Measurements from ENCODE around the gene IPO11. TPM values are rescaled to one million over a fixed set of nuclear protein-coding genes. Genes with fewer than 3 reads are reported as not detected.

Gene IPO11
- total RNA-seq, 6 experiments from 2014 or later = 33.4 to 43.3 (median 38.4) TPM

GRCh38 chr5:62374090-62374489, 38.5 kb upstream of the IPO11 start:
- TF ChIP-seq CTCF (IDR thresholded peaks at IDR 0.05) = no peak
- peaks cover 30% of the 10 kb centered on the region for H3K36me3 Mint-ChIP-seq (ENCODE audit: low read depth)

GRCh38 chr5:62375627-62376026, 36.9 kb upstream of the IPO11 start:
- no peak for DNase-seq
- Mint-ChIP-seq H3K27ac (0 out of 2 replicates have a peak overlapping the region, but pooled peaks have one; percentile 66), H3K4me3 (no peak overlapping the region), H3K36me3 (ENCODE audit: low read depth) (peaks cover 37% of the 10 kb centered on the region), H3K9me3 (no peaks in the 10 kb centered on the region), H3K27me3 (ENCODE audit: insufficient read depth) (no peaks in the 10 kb centered on the region), H3K4me1 (ENCODE audit: low read depth) (peaks cover 31% of the 10 kb centered on the region)
- no peak for TF ChIP-seq CTCF (IDR thresholded peaks at IDR 0.05)

More at GRCh38 chr5:62374090-62374489, 38.5 kb upstream of the IPO11 start:
- Mint-ChIP-seq H3K9me3 (no peaks in the 10 kb centered on the region), H3K4me3 (no peak overlapping the region), H3K4me1 (ENCODE audit: low read depth) (peaks cover 35% of the 10 kb centered on the region), H3K27ac (no peak overlapping the region), H3K27me3 (ENCODE audit: insufficient read depth) (no peaks in the 10 kb centered on the region)
- no peak for DNase-seq

- DNase-seq = peak; percentile 5
- Mint-ChIP-seq H3K9me3 (no peaks in the 10 kb centered on the region), H3K4me3 (no peak overlapping the region), H3K4me1 (ENCODE audit: low read depth) (peaks cover 27% of the 10 kb centered on the region), H3K27me3 (ENCODE audit: insufficient read depth) (no peaks in the 10 kb centered on the region), H3K27ac (peak overlapping the region; percentile 66; the same call in 1 of the 2 replicates), H3K36me3 (ENCODE audit: low read depth) (peaks cover 38% of the 10 kb centered on the region)
- no peak for TF ChIP-seq CTCF (IDR thresholded peaks at IDR 0.05)
These were observed 36.5 kb upstream of the IPO11 start for GRCh38 chr5:62376064-62376463.

GRCh38 chr5:62385131-62385530, 27.4 kb upstream of the IPO11 start:
- peaks cover 10% of the 10 kb centered on the region for H3K4me1 Mint-ChIP-seq (ENCODE audit: low read depth)
- H3K9me3 Mint-ChIP-seq = no peaks in the 10 kb centered on the region
- H3K36me3 Mint-ChIP-seq (ENCODE audit: low read depth) = peaks cover 20% of the 10 kb centered on the region
- H3K27ac Mint-ChIP-seq = peak overlapping the region; percentile 31; the same call in 1 of the 2 replicates
- H3K27me3 Mint-ChIP-seq (ENCODE audit: insufficient read depth) = no peaks in the 10 kb centered on the region
- no peak for TF ChIP-seq CTCF (IDR thresholded peaks at IDR 0.05)
- no peak overlapping the region for H3K4me3 Mint-ChIP-seq
- no peak for DNase-seq

- H3K9me3 Mint-ChIP-seq = no peaks in the 10 kb centered on the region
- H3K27ac Mint-ChIP-seq = peak overlapping the region; percentile 31; the same call in 1 of the 2 replicates
- no peak overlapping the region for H3K4me3 Mint-ChIP-seq
- no peak for DNase-seq
- peaks cover 10% of the 10 kb centered on the region for H3K4me1 Mint-ChIP-seq (ENCODE audit: low read depth)
- no peak for TF ChIP-seq CTCF (IDR thresholded peaks at IDR 0.05)
- H3K27me3 Mint-ChIP-seq (ENCODE audit: insufficient read depth) = no peaks in the 10 kb centered on the region
- H3K36me3 Mint-ChIP-seq (ENCODE audit: low read depth) = peaks cover 14% of the 10 kb centered on the region
These were observed 26.7 kb upstream of the IPO11 start for GRCh38 chr5:62385816-62386400.

All from HFFc6 (cell line).